ENCODE measurements around the gene FAM170A.

Gene FAM170A

GRCh38 chr5:119629339-119629738, at the start of gene FAM170A:
FAM170A (plus strand) TSS chr5:119629558; CDS start chr5:119629769, 211 bp downstream.
- TF ChIP-seq USF1 (IDR thresholded peaks at IDR 0.05) (no peak), TCF12 (IDR thresholded peaks at IDR 0.05; ENCODE audit: low read depth) (no peak), CEBPB (IDR thresholded peaks at IDR 0.05) (no peak), TEAD4 (IDR thresholded peaks at IDR 0.05) (no peak), TAF1 (IDR thresholded peaks at IDR 0.05; ENCODE audit: low read depth) (no peak), NFIC (IDR thresholded peaks at IDR 0.05) (no peak), YY1 (IDR thresholded peaks at IDR 0.05; ENCODE audit: low read depth) (no peak), MAX (IDR thresholded peaks at IDR 0.05) (no peak), REST (IDR thresholded peaks at IDR 0.05; ENCODE audit: low read depth) (no peak), FOXM1 (IDR thresholded peaks at IDR 0.05; ENCODE audit: borderline replicate concordance, low read depth) (no peak), EGR1 (IDR thresholded peaks at IDR 0.05) (no peak), ZBTB7A (IDR thresholded peaks at IDR 0.05; ENCODE audit: low read depth) (no peak), RAD21 (IDR thresholded peaks at IDR 0.05; ENCODE audit: low read depth) (no peak), CREB1 (IDR thresholded peaks at IDR 0.05; ENCODE audit: low read depth) (no peak), EP300 (IDR thresholded peaks at IDR 0.05; ENCODE audit: borderline replicate concordance) (no peak)

- TF ChIP-seq EP300 (IDR thresholded peaks at IDR 0.05; ENCODE audit: borderline replicate concordance) (no peak), REST (IDR thresholded peaks at IDR 0.05; ENCODE audit: low read depth) (no peak), YY1 (IDR thresholded peaks at IDR 0.05; ENCODE audit: low read depth) (no peak), FOXM1 (IDR thresholded peaks at IDR 0.05; ENCODE audit: borderline replicate concordance, low read depth) (no peak), USF1 (IDR thresholded peaks at IDR 0.05) (no peak), CREB1 (IDR thresholded peaks at IDR 0.05; ENCODE audit: low read depth) (no peak), RAD21 (IDR thresholded peaks at IDR 0.05; ENCODE audit: low read depth) (peak; percentile 4; the same call in 1 of the 2 replicates), ZBTB7A (IDR thresholded peaks at IDR 0.05; ENCODE audit: low read depth) (no peak)
These were observed 46.4 kb upstream of the FAM170A start for GRCh38 chr5:119582987-119583386.

GRCh38 chr5:119583684-119584083, 45.7 kb upstream of the FAM170A start:
- TF ChIP-seq NFIC (IDR thresholded peaks at IDR 0.05) (no peak), ZBTB7A (IDR thresholded peaks at IDR 0.05; ENCODE audit: low read depth) (no peak), TCF12 (IDR thresholded peaks at IDR 0.05; ENCODE audit: low read depth) (no peak), YY1 (IDR thresholded peaks at IDR 0.05; ENCODE audit: low read depth) (no peak), MAX (IDR thresholded peaks at IDR 0.05) (no peak), EP300 (IDR thresholded peaks at IDR 0.05; ENCODE audit: borderline replicate concordance) (no peak), FOXM1 (IDR thresholded peaks at IDR 0.05; ENCODE audit: borderline replicate concordance, low read depth) (no peak)

- TF ChIP-seq ZBTB7A (IDR thresholded peaks at IDR 0.05; ENCODE audit: low read depth) (no peak), CEBPB (IDR thresholded peaks at IDR 0.05) (no peak), USF1 (IDR thresholded peaks at IDR 0.05) (no peak), TCF12 (IDR thresholded peaks at IDR 0.05; ENCODE audit: low read depth) (no peak), CREB1 (IDR thresholded peaks at IDR 0.05; ENCODE audit: low read depth) (no peak), YY1 (IDR thresholded peaks at IDR 0.05; ENCODE audit: low read depth) (no peak), FOXM1 (IDR thresholded peaks at IDR 0.05; ENCODE audit: borderline replicate concordance, low read depth) (no peak), EP300 (IDR thresholded peaks at IDR 0.05; ENCODE audit: borderline replicate concordance) (no peak), MAX (IDR thresholded peaks at IDR 0.05) (no peak), TEAD4 (IDR thresholded peaks at IDR 0.05) (no peak), TAF1 (IDR thresholded peaks at IDR 0.05; ENCODE audit: low read depth) (no peak), RAD21 (IDR thresholded peaks at IDR 0.05; ENCODE audit: low read depth) (no peak), NFIC (IDR thresholded peaks at IDR 0.05) (no peak), REST (IDR thresholded peaks at IDR 0.05; ENCODE audit: low read depth) (no peak), EGR1 (IDR thresholded peaks at IDR 0.05) (no peak)
These were observed 33.3 kb upstream of the FAM170A start for GRCh38 chr5:119596046-119596445.
